B cell (primary cell): ENCODE measurements around the gene PROC. TPM values are rescaled to one million over a fixed set of nuclear protein-coding genes. Genes with fewer than 3 reads are reported as not detected.

Experiments used
- ATAC-seq: fragments of 200-7000 bp; cut with Tn5 transposase; one replicate; pipeline ENCODE4 v1.10.0; 2021; ENCODE audit warnings: low read depth, mild to moderate bottlenecking, moderate number of reproducible peaks, moderate library complexity
- CTCF ChIA-PET: fragments of 350-600 bp; sonication (Branson Sonifier 250); formaldehyde crosslinking; loops from one replicate; lab custom pipeline; 2021; ENCODE audit warnings: antibody characterized with exemption, inconsistent platforms; lab: Charles Lee
- POLR2A ChIA-PET: fragments of 350-600 bp; sonication (Branson Sonifier 250); formaldehyde crosslinking; loops from one replicate; lab custom pipeline; 2021; ENCODE audit warnings: antibody characterized with exemption; lab: Charles Lee
- DNase-seq: peaks from one replicate; pipeline ENCODE4 v3.0.0; 2013
- H2AFZ ChIP-seq: 2 replicates; pipeline ENCODE4 v1.6.1; 2012; ENCODE audit warnings: mild to moderate bottlenecking, low read depth, low read length; ENCODE audit not compliant: insufficient read depth, poor library complexity, severe bottlenecking
- H3K27ac ChIP-seq, 2 donors: 1 replicate in 1 of 2; 2 replicates in 1 of 2; pipeline ENCODE4 v1.5.1; 2012 to 2013; ENCODE audit warnings: low read length in 2 of 2, mild to moderate bottlenecking in 2 of 2, moderate library complexity in 1 of 2
- H3K27me3 ChIP-seq, 4 experiments: fragments of 200-600 bp in 1 of 4; sonication (generic) in 1 of 4; replicated peaks in 1 of 4; 1 replicate in 2 of 4; 2 replicates in 2 of 4; pipeline versions ENCODE4 v1.6.1 to v1.7.0; 2013 to 2016; ENCODE audit warnings: low read length in 3 of 4, mild to moderate bottlenecking in 2 of 4, mixed read lengths in 1 of 4, moderate library complexity in 1 of 4; ENCODE audit not compliant: insufficient read depth in 4 of 4, control insufficient read depth in 3 of 4; ENCODE audit errors: control extremely low read depth in 1 of 4
- H3K36me3 ChIP-seq, 2 experiments: replicated peaks in 1 of 2; 1 replicate in 1 of 2; 2 replicates in 1 of 2; pipeline versions ENCODE4 v1.6.1 to v1.7.1; 2013; ENCODE audit warnings: low read length in 1 of 2; ENCODE audit not compliant: insufficient read depth in 2 of 2, control insufficient read depth in 1 of 2; ENCODE audit errors: control extremely low read depth in 1 of 2, extremely low read depth in 1 of 2
- H3K4me1 ChIP-seq, 2 donors: fragments of 200-600 bp in 1 of 2; sonication (generic) in 1 of 2; 1 replicate in 1 of 2; 2 replicates in 1 of 2; pipeline versions ENCODE4 v1.5.1 to v1.6.1; 2013 to 2017; ENCODE audit warnings: low read length in 2 of 2; ENCODE audit not compliant: control insufficient read depth in 2 of 2, insufficient read depth in 2 of 2
- H3K4me2 ChIP-seq: replicated peaks from 2 replicates; pipeline ENCODE3; 2012; ENCODE audit warnings: mild to moderate bottlenecking, low read depth, low read length; ENCODE audit not compliant: poor library complexity, severe bottlenecking
- H3K4me3 ChIP-seq, 5 experiments: fragments of 200-600 bp in 1 of 5; sonication (generic) in 1 of 5; 1 replicate in 3 of 5; 2 replicates in 2 of 5; pipeline versions ENCODE4 v1.5.1 to v1.7.0; 2011 to 2016; ENCODE audit warnings: low read length in 4 of 5, mild to moderate bottlenecking in 4 of 5, low read depth in 2 of 5, control low read depth in 1 of 5, moderate library complexity in 1 of 5; ENCODE audit not compliant: insufficient read depth in 1 of 5; ENCODE audit errors: control extremely low read depth in 1 of 5, extremely low read depth in 1 of 5
- H3K79me2 ChIP-seq: fragments of 200-600 bp; sonication (generic); one replicate; pipeline ENCODE4 v1.6.0; 2016; ENCODE audit warnings: low read length; ENCODE audit not compliant: control insufficient read depth, insufficient read depth
- H3K9ac ChIP-seq: fragments of 200-600 bp; sonication (generic); 2 replicates; pipeline ENCODE4 v1.6.1; 2017; ENCODE audit warnings: mild to moderate bottlenecking, low read length, moderate library complexity
- H3K9me3 ChIP-seq, 3 donors: one replicate each; pipeline versions ENCODE4 v1.6.1 to v1.7.1; 2013; ENCODE audit warnings: low read length in 2 of 3; ENCODE audit not compliant: control insufficient read depth in 2 of 3, insufficient read depth in 1 of 3; ENCODE audit errors: control extremely low read depth in 1 of 3
- H4K20me1 ChIP-seq: 2 replicates; pipeline ENCODE4 v1.6.0; 2012; ENCODE audit warnings: mild to moderate bottlenecking, low read length; ENCODE audit not compliant: insufficient read depth, control insufficient read depth, poor library complexity, severe bottlenecking
- H3K27ac Mint-ChIP-seq: one replicate; pipeline ENCODE4 v1.8.0; 2021; ENCODE audit warnings: mixed read lengths
- H3K27me3 Mint-ChIP-seq: one replicate; pipeline ENCODE4 v1.8.0; 2021; ENCODE audit warnings: mixed read lengths
- H3K4me1 Mint-ChIP-seq: one replicate; pipeline ENCODE4 v1.8.0; 2021; ENCODE audit warnings: mixed read lengths
- H3K4me3 Mint-ChIP-seq: one replicate; pipeline ENCODE4 v1.8.0; 2021; ENCODE audit warnings: mixed read lengths
- H3K9me3 Mint-ChIP-seq: one replicate; pipeline ENCODE4 v1.8.0; 2022; ENCODE audit warnings: mixed read lengths; ENCODE audit not compliant: insufficient read depth
- EZH2 ChIP-seq: IDR thresholded peaks from 2 replicates; pipeline ENCODE4 v1.6.1; 2012; ENCODE audit warnings: borderline replicate concordance, low read depth, mild to moderate bottlenecking, moderate library complexity, low read length; ENCODE audit not compliant: insufficient read depth, poor library complexity, severe bottlenecking
- WGBS: methylation state at CpG from one replicate; pipeline ENCODE4 v1.1.5; 2013; ENCODE audit warnings: missing lambda C conversion rate; ENCODE audit not compliant: insufficient coverage; 5-methylcytosine and 5-hydroxymethylcytosine counted together
- intact Hi-C: fragments of 100-400 bp; cut with micrococcal nuclease; formaldehyde crosslinking; loops from one replicate; pipeline ENCODE4 v1.10.0; 2022
- polyA plus RNA-seq: library from polyadenylated mRNA; depleted of rRNA; stranded (reverse); fragments of >200 nt; gene quantifications from 2 replicates; pipeline ENCODE4 v1.2.3, GENCODE V29; 2012
- total RNA-seq, 2 donors: library from RNA; stranded (reverse); fragments of 120-200 nt in 1 of 2; gene quantifications; 1 replicate in 1 of 2; 2 replicates in 1 of 2; pipeline versions ENCODE4 v1.2.3 to v1.2.4, GENCODE V29; 2013 to 2022
- TF ChIP-seq, protein P1 (sequence below): fragments of 200-600 bp; IDR thresholded peaks from one replicate; pipeline ENCODE4 v1.8.0; 2022; ENCODE audit warnings: antibody characterized with exemption, mild to moderate bottlenecking

Gene PROC
- total and polyA plus RNA-seq, 2 donors (not counting 1 experiment from before 2014, with no cell fraction given) = 0.40 TPM; not detected in 1

DNA sequence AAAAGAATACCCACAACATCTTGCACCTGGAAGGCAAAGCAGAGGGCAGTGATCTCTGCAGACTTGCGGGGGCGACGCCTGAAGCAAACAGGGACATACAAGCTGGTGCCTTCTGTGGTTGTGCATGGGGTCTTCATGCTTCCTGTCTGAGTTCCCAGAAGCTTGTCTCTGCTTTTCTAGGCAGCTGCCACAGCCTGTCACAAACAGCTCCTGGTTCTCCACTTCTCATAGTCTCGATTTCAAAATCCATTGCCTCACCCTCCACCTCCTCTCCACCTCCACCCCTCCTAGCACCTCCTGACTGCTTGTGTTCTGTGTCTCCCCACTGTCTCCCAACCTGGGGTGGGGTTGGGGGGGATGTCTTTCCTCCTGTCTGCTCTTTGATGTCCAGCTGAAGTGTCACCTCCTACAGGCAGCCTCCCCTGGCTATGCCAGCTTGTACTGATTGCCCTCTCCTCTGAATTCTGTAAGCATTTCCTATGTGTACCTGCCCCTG lies 1.7 kb upstream of the PROC start:
- intact Hi-C loops = loop anchor here (1.0 to 5.0 kb wide), 5 partner anchors 8 to 111 kb away; partner anchors contain the start of gene IWS1
- H3K27ac ChIP-seq = no peak overlapping the region
- H3K79me2 ChIP-seq = no peaks in the 10 kb centered on the region
- Mint-ChIP-seq H3K4me3 (peak overlapping the region; percentile 88), H3K27ac (peak overlapping the region; percentile 32), H3K9me3 (no peaks in the 10 kb centered on the region), H3K4me1 (peaks cover 45% of the 10 kb centered on the region), H3K27me3 (no peaks in the 10 kb centered on the region)
- DNase-seq (no peak), ATAC-seq (no peak)
- peak overlapping the region; percentile 51 to 72 (median 60) for H3K4me3 ChIP-seq
- TF ChIP-seq, protein P1, sequence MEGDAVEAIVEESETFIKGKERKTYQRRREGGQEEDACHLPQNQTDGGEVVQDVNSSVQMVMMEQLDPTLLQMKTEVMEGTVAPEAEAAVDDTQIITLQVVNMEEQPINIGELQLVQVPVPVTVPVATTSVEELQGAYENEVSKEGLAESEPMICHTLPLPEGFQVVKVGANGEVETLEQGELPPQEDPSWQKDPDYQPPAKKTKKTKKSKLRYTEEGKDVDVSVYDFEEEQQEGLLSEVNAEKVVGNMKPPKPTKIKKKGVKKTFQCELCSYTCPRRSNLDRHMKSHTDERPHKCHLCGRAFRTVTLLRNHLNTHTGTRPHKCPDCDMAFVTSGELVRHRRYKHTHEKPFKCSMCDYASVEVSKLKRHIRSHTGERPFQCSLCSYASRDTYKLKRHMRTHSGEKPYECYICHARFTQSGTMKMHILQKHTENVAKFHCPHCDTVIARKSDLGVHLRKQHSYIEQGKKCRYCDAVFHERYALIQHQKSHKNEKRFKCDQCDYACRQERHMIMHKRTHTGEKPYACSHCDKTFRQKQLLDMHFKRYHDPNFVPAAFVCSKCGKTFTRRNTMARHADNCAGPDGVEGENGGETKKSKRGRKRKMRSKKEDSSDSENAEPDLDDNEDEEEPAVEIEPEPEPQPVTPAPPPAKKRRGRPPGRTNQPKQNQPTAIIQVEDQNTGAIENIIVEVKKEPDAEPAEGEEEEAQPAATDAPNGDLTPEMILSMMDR = no peak
- TF ChIP-seq EZH2 = no peak
- CTCF ChIA-PET = interaction anchor here (0.6 to 3.6 kb wide), 14 partner anchors 9 to 123 kb away, joined by 3 to 22 read pairs (median 6); partner anchors contain the start of genes ERCC3 and MAP3K2
- 0% methylated on average over 3 of the region's 4 CpGs for WGBS
- peaks cover 0 to 1% (median 0%) of the 10 kb centered on the region in 3 donors for H3K9me3 ChIP-seq
- peak overlapping the region; percentile 98 for H3K4me2 ChIP-seq
- peaks cover 0 to under 1% (median under 1%) of the 10 kb centered on the region in 4 experiments for H3K27me3 ChIP-seq
- peaks cover 24 to 30% of the 10 kb centered on the region in 2 donors for H3K4me1 ChIP-seq
- POLR2A ChIA-PET = interaction anchor here (1.0 kb wide), 1 partner anchor 74 kb away, joined by 5 read pairs; no protein-coding TSS in a partner anchor
- H2AFZ ChIP-seq = peak overlapping the region; percentile 81
- H3K36me3 ChIP-seq = no peaks in the 10 kb centered on the region
- H4K20me1 ChIP-seq = no peaks in the 10 kb centered on the region
- H3K9ac ChIP-seq = peak overlapping the region; percentile 75

DNA sequence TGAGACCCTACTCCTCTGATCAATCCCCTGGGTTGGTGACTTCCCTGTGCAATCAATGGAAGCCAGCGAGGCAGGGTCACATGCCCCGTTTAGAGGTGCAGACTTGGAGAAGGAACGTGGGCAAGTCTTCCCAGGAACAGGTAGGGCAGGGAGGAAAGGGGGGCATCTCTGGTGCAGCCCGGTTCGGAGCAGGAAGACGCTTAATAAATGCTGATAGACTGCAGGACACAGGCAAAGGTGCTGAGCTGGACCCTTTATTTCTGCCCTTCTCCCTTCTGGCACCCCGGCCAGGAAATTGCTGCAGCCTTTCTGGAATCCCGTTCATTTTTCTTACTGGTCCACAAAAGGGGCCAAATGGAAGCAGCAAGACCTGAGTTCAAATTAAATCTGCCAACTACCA lies 821 bp upstream of the PROC start:
- Histone ChIP-seq H3K36me3 (no peaks in the 10 kb centered on the region), H2AFZ (no peak overlapping the region), H3K79me2 (peaks cover 2% of the 10 kb centered on the region), H3K9me3 (peaks cover 0 to 1% (median 0%) of the 10 kb centered on the region in 3 donors), H4K20me1 (peaks cover 6% of the 10 kb centered on the region), H3K27me3 (peaks cover 0 to 9% (median 3%) of the 10 kb centered on the region in 4 experiments), H3K4me2 (no peak overlapping the region), H3K27ac (no peak overlapping the region), H3K9ac (no peak overlapping the region), H3K4me1 (peaks cover 20 to 25% of the 10 kb centered on the region in 2 donors), H3K4me3 (no peak overlapping the region)
- ChIA-PET POLR2A (no interaction called here), CTCF (interaction anchor here (1.3 to 3.6 kb wide), 5 partner anchors 29 to 124 kb away, joined by 3 to 22 read pairs (median 14); partner anchors contain the start of genes ERCC3 and MAP3K2)
- Mint-ChIP-seq H3K27ac (no peak overlapping the region), H3K27me3 (no peaks in the 10 kb centered on the region), H3K4me3 (peak overlapping the region; percentile 88), H3K9me3 (no peaks in the 10 kb centered on the region), H3K4me1 (peaks cover 42% of the 10 kb centered on the region)
- 97% methylated on average over 8 of the region's 8 CpGs for WGBS
- TF ChIP-seq, protein P1 = no peak
- TF ChIP-seq EZH2 = no peak
- intact Hi-C loops = loop anchor here (2.0 to 5.0 kb wide), 2 partner anchors 61 to 110 kb away; partner anchors contain the start of gene IWS1
- DNase-seq (no peak), ATAC-seq (no peak)
